ENCODE data around the gene AKAP17A.

AKAP17A gene

DNA sequence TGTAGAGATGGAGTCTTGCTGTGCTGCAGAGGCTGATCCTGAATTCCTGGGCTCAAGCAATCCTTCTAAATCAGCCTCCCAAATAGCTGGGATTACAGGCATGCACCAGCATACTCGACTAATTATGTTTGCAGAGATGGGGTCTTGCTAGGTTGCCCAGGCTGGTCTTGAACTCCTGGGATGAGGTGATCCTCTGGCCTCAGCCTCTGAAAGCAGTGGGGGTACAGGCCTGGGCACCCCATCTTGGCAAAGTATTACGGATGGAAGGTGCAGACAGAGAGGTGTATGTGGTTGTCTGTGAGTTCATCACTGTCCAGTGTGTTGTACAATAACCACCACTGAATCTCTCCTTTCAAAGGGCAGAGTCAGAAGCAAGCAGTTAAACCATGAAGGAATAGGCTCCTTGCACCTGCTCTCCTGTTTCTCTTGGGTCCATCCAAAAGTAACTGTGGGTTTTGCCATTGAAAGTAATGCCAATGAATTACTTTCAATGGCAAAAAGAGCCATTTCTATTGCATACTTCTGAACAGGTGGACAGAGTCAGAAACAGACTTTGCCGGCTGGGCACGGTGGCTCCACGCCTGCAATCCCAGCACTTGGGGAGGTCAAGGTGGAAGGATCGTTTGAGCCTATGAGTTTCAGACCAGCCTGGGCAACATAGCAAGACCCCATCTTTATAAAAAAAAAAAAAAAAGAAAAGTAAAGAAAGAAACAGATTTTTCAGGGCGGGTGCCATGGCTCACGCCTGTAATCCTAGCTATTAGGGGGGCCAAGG, 7.0 kb upstream of the AKAP17A start:
- no peak for DNase-seq

DNA sequence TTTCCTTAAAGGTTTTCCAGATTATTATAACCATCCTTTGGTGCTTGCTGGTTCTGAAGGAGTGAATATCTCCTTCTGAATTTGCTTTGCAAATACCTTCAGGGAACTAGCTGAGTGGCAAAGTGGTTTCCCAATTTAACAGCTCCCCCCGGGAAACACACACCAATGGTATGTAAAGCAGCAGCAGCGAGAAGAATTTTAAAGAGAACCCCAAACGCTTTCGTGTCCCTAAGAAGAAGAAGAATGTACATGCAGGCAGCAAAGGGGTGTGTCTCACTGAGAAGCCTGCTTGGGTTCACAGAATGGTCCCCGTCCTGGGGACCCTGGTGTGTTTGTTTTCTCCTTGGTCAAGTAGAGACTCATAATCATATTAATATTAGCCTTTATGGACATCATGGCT, 4.2 kb upstream of the AKAP17A start:
- DNase-seq = no peak

DNA sequence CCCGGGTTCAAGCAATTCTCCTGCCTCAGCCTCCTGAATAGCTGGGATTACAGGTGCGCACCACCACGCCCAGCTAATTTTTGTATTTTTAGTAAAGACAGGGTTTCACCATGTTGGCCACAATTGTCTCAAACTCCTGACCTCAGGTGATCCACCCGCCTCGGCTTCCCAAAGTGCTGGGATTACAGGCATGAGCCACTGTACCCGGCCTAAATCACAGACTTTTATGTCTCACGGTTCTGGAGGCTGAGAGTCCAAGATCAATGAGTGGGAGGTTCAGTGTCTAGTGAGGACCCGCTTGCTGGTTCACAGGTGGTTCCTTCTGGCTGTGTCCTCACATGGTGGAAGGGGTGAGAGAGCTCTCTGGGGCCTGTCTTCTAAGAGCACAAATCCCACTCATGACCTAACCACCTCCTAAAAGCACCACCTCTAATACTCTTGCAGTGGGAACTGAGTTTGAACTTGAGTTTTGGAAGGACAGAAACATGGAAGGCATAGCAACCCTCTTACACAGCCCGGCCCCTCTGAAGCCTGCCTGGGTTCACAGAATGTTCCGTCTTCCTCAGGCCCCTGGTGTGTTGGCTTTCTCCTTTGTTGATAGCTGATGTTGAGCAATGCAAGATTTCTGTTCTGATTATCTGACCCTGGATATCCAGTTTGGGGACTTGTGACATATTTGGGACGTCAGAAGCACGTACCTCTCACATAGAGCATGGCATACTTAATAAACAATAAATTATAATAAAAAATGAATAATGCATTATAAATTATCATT, 1.9 kb upstream of the AKAP17A start:
- DNase-seq = no peak

DNA sequence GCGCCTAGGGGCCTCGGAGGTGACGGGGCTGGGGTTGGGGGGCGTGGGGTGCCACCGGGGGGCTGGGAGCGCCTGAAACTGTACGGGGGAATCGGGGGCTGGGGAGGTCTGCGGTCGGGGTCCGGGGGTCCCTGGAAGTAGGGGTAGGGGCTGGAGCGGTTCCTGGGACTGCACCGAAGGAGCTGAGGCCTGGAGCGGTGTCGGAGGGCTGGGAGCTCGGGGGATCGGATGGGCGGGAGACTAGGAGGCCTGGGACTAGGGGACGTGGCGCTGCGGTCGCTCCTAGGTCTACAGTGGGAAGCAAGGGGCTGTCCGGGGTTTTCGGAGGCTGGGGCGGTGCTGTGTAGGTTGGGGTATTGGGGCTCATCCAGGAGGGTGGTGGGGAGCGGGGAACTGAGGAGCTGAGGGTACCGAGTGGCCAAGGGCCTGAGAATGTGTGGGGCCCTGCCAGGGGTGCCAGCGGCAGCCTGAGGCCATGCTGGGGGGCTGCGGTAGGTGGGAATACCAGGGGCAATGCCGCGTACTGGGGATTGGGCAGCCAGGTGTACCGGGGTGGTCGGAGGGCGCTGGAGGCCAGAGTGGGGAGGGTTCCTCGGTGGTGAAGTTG, 562 bp downstream of the AKAP17A start:
- DNase-seq = peak; percentile 19

DNA sequence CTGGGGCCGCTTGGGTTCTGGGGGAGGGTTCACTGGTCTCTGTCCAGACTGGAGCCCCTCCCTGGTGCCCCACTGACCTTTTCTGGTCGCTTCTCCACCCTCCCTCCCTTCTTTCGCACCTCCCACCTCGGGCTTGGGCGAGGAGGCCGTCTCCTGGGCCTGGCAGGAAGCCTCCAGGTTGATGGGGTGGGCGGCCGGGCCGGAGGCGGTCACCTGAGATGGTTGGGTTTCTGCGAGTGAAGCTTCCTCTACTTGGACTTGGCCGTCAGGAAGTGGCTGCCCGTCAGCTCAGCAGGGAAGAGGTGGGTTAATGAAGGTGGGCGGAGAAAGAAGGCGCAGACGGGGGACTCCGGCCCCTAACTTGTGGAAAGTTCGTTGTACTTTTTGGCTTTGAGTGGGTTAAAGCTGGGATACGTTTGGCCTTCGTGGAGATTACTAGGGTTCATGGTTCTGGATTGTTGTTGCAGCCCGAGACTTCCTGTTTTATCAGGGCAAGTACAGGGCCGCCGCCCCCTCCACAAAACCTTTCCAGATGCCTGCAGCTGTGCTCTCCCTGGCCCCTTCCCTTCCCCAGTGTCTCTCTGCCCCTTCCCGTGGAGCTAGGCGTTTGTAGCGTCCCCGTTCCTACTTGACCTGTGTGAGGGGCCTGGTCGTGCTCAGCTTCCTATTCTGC, 1.2 kb downstream of the AKAP17A start:
- peak; percentile 25 for DNase-seq

DNA sequence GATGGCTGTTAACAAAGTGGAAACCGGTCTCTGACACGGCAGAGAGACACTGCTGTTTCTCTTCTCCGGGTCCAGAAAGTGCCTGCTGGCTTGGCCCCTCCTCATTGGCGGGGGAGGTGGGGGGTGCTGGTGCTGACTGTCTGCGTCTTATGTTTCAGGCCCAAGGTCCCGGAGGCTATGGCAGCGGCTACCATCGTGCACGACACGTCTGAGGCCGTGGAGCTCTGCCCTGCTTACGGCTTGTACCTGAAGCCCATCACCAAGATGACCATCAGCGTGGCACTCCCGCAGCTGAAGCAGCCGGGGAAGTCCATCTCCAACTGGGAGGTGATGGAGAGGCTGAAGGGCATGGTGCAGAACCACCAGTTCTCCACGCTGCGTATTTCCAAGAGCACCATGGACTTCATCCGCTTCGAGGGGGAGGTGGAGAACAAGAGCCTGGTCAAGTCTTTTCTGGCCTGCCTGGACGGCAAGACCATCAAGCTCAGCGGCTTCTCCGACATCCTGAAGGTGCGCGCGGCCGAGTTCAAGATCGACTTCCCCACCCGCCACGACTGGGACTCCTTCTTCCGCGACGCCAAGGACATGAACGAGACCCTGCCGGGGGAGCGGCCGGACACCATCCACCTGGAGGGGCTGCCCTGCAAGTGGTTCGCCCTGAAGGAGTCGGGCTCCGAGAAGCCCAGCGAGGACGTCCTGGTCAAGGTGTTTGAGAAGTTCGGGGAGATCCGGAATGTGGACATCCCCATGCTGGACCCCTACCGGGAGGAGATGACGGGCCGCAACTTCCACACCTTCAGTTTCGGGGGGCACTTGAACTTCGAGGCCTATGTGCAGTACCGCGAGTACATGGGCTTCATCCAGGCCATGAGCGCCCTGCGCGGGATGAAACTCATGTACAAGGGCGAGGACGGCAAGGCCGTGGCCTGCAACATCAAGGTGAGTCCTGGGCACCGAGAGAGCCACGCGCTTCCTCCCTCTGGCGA, 2.2 kb downstream of the AKAP17A start:
- DNase-seq = no peak

DNA sequence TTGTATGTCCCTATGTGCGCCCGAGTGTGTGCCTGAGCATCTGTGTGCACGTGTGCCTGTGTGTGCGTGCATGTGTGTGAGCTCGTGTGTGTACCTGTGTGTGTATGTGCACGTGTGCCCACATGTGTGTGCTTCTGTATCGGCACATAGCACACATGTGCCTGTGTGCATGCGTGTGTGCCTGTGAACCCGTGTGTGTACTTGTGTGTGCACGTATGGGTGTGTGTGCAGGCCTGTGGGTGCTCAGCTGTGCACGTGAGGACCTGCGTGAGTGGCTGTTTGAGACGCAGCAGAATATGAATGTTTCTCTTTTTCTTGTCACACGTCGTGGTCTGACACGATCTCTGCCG, 4.3 kb downstream of the AKAP17A start:
- DNase-seq = no peak

DNA sequence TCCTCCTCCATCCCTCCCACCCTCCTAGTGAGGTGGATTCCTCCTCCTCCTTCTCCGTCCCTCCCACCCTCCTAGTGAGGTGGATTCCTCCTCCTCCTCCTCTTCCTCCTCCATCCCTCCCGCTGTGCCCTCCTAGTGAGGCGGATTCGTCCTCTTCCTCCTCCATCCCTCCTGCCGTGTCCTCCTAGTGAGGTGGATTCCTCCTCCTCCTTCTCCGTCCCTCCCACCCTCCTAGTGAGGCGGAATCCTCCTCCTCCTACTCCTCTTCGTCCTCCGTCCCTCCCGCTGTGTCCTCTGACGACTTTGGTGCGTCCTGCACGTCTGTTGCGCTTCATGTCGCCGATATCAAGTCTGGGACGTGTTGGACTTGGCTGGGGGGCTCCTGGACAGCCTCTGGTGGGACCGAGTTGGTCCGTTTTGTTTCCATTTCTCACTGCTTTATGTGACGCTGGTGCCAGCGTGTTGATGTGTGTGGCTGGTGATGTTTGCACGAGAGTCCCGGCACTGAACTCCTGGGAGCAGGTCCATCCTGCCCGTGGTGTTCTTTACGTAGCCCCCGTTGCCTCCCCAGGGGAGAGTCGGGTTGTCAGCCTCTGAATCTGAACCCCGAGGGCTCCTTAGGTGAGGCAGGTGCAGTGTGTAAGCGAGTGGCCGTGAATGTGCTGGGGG, 5.4 kb downstream of the AKAP17A start:
- DNase-seq = no peak

DNA sequence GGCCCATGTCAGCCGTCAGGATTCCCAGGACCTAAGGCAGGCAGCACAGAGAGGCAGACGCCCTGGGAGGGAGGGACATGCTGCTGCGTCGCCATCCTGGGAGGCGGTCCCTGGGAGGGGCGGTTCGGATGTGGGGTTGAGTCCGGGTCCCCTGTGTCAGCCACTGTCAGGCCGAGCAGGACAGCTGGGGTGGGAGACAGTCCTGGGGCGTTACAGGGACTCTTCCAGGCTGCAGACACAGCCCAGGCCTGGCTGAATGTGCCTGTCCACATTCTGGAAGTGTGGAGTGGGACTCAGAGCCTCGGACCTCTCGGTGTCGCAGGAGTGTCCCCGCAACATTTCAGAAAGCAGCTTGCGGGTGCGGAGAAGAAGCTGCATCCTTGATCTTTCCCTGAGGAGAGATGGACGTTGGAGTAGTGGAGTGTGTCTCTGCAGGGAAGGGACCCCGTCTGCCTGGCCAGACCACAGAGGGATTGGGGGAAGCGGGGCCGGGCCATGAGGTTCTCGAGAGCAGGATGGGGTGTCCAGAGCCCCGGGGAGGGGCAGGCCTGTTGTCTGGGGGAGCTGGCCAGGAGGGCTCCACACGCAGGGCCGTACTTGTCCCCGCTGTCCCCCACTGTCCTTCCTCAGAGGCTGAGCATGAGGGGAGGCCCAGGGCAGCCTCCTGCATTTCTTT, 6.1 kb downstream of the AKAP17A start:
- no peak for DNase-seq

DNA sequence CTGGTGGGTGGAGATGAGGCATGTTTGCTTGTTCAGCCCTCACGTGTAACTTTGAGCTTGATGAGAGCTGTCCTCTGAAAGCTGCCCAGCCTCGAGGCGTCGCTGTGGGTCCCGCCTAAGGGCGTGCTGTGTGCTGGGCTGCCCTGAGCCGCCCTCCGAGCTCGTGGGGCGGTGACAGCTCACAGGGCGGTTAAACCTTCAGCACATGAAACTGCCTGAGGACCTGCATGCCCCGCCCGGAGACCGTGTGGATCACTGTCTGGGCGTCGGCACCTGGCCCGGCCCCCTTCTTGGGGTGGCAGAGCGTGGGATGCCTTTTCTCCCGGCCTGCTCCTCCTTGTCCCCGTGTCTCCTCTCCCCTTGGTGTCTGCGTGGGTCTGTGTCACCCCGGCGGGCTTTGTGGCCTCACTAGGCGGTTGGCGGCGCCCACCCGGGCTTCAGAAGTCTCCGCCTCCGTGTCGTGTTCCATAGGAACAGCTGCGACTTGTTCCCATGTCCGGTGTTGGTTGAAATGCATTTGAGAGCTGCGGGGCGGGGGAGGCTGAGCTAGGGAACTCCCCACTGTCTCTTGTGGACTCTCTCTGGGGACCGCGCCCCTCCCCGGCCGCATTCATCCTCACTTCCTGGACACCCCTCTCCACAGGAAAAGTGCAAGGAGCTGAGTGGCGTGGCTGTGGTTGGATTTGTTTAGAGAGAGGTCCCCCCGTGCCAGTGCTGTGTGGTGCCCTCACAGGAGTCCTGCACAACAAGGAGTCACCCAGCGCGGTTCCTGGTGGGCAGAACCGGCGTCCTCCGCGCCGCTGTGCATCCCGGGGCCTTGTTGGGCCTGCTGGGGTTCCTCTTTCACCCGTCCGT, 6.8 kb downstream of the AKAP17A start:
- no peak for DNase-seq

DNA sequence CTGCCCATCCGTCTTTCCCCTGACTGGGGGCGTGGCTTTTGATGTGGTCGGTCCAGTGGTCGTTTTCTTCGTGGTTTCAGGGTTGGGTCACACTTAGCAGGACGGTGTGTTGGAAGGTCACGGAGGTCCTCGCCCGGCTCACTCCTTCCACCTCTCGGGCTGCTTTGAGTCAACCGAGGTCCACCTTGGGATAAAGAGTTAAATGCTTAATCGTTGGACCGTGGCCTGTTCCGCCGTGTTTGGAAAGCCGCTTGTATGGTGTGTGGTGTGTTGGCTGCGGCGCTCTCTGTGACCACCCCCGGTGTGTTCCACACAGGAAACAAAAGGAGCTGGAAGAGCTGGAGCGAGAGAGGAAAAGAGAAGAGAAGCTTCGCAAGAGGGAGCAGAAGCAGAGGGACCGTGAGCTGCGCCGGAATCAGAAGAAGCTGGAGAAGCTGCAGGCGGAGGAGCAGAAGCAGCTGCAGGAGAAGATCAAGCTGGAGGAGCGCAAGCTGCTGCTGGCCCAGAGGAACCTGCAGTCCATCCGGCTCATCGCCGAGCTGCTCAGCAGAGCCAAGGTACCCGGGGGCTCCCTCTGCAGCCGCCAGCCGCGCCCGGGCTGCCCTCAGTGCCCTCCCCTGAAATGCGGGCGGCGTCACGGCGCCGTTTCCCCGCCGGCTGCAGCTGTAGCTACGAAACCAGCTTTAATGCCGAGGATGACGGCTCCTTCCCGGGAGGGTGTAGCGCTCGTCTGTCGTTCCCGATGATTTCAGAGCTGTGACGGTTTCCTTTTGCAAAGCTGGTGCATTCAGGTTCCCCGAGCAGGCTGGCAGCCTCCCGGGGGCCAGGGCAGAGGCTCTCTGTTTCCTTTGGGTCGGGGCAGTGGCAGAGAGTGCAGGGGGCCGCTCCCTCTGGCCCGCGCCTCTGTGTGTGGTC, 7.7 kb downstream of the AKAP17A start:
- DNase-seq = no peak

DNA sequence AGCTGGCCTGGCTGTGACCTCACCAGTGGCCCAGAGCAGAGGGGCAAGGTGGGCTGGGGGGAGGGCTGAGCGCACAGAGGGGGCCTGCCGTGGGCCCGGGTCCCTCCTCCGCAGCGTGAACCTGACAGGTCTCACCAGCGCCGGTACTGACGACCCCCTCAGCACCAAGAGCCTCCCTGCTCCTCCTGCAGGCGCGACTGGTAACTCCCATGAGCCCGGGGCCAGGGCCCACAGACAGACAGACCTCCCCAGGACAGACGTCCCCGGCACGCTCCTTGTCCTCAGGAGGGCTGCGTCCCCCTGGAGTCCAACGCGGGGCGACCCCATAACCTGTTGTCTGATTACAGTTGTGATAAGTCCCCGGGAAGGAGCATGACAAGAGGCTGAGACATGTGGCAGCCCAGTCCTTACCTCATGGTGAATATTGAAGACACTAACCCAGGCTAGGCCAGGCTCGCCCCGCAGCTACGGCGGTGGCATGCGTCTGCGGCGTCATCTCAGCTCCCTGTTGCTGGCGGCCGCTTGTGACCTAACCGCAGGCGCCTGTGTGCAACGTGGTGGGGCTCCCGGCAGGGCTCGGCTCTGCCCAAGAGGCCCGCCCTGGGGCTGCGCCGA, 8.5 kb downstream of the AKAP17A start:
- no peak for DNase-seq

DNA sequence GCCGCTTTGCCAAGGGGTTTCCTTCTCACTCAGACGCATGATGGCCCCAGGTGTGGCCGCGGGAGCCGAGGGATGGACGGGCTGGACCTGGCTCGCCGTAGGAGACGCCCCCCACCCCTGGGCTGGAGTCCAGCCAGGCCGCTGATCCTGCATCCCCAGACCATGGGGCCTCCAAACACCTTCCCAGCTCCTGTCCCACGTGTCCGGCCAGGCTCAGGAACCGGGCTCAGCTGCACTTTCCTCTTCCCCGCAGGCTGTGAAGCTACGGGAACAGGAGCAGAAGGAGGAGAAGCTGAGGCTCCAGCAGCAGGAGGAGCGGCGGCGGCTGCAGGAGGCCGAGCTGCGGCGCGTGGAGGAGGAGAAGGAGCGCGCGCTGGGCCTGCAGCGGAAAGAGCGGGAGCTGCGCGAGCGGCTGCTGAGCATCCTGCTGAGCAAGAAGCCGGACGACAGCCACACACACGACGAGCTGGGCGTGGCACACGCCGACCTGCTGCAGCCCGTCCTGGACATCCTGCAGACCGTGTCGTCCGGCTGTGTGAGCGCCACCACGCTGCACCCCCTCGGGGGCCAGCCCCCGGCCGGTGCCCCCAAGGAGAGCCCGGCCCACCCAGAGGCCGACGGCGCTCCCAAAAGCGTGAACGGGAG, 9.1 kb downstream of the AKAP17A start:
- no peak for DNase-seq

DNA sequence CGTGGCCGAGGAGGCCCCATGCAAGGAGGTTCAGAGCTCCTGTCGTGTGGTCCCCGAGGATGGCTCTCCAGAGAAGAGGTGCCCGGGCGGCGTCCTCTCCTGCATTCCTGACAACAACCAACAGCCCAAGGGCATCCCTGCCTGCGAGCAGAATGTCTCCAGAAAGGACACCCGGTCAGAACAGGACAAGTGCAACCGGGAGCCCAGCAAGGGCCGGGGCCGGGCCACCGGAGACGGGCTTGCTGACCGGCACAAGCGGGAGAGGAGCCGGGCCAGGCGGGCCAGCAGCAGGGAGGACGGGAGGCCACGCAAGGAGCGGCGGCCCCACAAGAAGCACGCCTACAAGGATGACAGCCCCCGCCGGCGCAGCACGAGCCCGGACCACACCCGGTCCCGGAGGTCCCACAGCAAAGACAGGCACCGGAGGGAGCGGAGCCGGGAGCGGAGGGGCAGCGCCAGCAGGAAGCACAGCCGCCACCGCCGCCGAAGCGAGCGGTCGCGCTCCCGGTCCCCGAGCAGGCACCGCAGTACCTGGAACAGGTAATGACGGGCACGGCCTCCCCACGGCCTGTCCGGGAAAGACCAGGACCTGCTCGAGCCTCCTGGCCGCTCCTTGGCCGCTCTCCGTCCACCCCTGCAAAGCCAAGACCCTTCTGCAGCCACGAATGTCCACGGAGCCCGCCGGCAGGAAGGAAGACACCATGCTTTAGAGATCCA, 9.8 kb downstream of the AKAP17A start:
- no peak for DNase-seq

DNA sequence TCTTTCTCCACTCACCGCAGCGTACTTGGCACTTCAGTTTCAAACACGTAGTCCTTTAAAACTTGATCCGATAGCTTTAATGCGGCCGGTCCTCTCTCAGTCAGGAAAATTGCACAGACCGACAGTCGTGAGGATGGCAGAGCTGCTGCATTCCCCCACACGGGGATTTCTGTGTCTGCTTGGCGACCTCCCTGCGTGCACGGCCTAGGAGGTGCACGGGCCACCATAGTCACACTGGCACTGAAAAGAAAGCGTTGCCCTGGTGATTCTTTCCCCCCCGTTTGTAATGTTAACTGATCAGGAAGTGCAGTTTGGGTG, 10.3 kb downstream of the AKAP17A start:
- no peak for DNase-seq

DNA sequence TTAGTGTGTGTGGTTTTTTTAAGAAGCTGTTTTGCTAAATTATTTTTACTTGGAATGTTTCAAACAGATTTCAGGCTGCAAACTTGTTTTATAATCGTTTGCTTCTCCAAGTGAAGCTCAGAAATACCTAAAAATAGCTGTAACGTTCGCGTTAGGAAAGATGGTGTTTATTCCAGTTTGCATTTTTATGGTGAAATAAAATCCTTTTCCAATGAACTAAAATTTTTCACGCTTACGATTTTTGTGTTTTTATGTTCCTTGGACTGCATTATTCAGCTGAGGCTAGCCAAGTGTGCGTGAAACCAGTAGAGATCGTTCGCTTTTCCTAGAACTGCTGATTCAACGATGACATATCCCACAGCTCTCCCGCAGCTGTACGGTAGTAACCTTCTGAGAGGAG, 10.9 kb downstream of the AKAP17A start:
- DNase-seq = no peak

DNA sequence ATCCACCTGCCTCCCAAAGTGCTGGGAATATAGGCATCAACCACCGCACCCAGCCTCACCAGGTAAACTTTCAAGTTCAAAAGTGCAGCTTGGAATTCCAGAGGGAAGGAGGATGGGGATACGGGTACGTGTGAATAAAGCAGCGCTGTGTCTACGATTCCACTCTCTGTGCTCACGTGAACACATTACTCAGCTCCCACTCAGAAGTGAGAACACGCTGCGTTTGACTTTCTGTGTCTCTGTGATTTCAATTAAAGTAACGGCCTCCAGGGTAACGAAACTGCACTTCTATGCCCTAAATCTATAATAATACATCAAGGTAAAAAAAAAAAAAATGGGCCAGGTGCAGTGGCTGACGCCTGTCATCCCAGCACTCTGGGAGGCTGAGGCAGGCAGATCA, 15.1 kb downstream of the AKAP17A start:
- DNase-seq = no peak
